ENCODE data around the gene SCRN2.

SCRN2 gene

DNA sequence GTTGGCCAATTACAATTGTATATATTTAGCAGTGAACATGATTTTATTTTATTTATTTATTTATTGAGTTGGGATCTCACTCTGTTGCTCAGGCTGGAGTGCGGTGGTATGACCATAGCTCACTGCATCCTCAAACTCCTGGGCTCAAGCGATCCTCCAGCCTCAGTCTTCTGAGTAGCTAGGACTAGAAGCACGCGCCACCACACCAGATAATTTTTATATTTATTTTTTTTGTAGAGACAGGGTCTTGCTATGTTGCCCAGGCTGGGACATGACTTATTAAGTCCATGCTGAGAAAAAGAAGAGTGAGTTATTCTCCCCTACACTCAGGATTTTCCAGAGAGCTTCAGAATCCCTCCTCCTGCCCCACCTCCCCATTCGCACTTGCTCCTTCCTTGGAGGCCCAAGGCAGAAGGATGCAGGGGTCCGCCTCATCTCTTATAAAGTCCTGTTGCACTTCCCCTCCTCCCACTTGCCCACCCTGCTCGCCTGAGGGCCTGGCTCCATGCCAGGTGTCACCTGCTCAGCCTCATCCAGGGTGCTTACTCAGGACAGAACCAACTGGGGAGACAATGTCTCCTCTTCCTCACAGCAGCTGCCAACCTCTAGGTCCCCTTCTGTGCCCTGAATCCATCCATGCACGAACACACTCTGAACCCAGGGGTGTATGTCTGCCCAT lies 38.8 kb upstream of the SCRN2 start:
- Histone ChIP-seq H3K9me3 (ENCODE audit: control insufficient read depth in 2 of 2, low read length in 2 of 2) (no peaks in the 10 kb centered on the region), H3K4me1 (ENCODE audit: control insufficient read depth in 2 of 2, insufficient read depth in 2 of 2, low read length in 2 of 2) (peaks cover 31 to 37% of the 10 kb centered on the region in 2 donors), H3K36me3 (ENCODE audit: control insufficient read depth in 2 of 2, insufficient read depth in 2 of 2, low read length in 2 of 2) (no peaks in the 10 kb centered on the region), H3K9ac (ENCODE audit: low read depth in 1 of 2, low read length in 2 of 2) (no peak overlapping the region), H3K27ac (ENCODE audit: low read depth in 2 of 2, low read length in 2 of 2) (no peak overlapping the region), H3K27me3 (ENCODE audit: control insufficient read depth in 2 of 2, insufficient read depth in 2 of 2, low read length in 2 of 2) (no peaks in the 10 kb centered on the region), H3K4me3 (ENCODE audit: low read length in 2 of 2) (no peak overlapping the region)

DNA sequence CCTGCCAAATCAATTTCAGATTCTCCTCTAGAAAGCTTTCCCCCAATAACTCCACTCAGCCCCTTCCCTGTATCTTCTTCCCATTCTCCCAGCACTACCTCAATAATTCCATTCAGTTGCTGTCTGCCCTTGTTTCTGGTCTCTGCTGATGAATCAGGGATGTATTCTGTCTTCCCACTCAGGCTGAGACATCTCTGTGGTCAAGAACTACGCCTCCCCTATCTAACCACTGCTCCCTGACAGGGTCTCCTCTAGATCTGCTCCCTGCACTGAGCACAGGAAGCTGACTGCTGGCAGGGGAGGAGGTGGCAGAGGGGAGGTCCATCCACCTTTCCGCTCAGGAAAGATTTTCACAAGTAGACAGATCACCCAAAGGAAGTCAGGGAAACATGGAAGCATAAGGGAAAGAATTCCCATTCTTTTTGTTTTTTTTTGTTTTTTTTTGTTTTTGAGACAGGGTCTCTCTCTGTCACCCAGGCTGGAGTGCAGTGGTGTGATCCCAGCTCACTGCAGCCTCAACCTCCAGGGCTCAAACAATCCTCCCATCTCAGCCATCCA lies 38.0 kb upstream of the SCRN2 start:
- no peak overlapping the region for H3K9ac ChIP-seq (ENCODE audit: low read depth in 1 of 2, low read length in 2 of 2)
- no peak overlapping the region for H3K27ac ChIP-seq (ENCODE audit: low read depth in 2 of 2, low read length in 2 of 2)
- no peaks in the 10 kb centered on the region for H3K9me3 ChIP-seq (ENCODE audit: control insufficient read depth in 2 of 2, low read length in 2 of 2)
- H3K4me3 ChIP-seq (ENCODE audit: low read length in 2 of 2) = no peak overlapping the region
- H3K36me3 ChIP-seq (ENCODE audit: control insufficient read depth in 2 of 2, insufficient read depth in 2 of 2, low read length in 2 of 2) = no peaks in the 10 kb centered on the region
- H3K27me3 ChIP-seq (ENCODE audit: control insufficient read depth in 2 of 2, insufficient read depth in 2 of 2, low read length in 2 of 2) = no peaks in the 10 kb centered on the region
- peaks cover 24 to 30% of the 10 kb centered on the region in 2 donors for H3K4me1 ChIP-seq (ENCODE audit: control insufficient read depth in 2 of 2, insufficient read depth in 2 of 2, low read length in 2 of 2)

DNA sequence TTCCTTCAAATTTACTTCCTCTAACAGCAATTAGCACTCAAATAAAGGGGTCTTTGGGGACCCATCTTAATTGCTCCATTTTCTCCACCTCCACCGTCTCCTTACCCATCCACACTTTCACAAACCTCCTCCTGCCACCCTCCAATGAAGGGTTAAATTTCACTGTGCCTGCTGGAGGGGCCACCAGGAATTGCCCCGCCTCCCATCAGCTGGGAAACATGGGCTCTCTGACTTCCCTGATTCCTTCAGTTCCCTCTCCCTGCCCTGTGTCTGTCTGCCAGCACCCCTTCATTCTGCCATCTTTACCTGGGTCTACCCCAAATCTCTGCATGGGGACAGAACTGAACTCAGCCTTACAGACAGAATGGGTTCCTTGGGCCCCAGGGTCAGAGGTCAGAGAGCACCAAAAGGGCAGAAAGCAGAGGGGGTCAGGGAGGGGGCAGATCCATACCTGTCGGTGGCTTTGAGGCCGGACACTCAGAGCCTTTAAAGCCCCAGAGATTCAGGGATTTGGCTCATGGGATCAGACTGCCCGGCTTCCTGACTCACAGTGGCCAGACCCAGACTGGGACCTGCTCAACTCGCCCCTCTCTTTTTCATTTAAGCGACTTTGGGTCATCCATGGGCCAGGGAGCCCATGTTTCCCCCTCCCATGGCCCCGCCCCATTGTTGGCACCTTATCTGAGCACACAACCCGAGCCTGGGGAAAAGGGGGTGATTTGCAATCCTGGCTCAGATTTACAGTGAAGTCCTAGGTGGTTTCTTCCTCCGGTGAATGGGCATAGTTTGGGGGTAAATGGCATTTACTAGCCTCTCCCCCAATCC lies 37.3 kb upstream of the SCRN2 start:
- H3K9me3 ChIP-seq (ENCODE audit: control insufficient read depth in 2 of 2, low read length in 2 of 2) = no peaks in the 10 kb centered on the region
- peaks cover 18 to 23% of the 10 kb centered on the region in 2 donors for H3K4me1 ChIP-seq (ENCODE audit: control insufficient read depth in 2 of 2, insufficient read depth in 2 of 2, low read length in 2 of 2)
- no peaks in the 10 kb centered on the region for H3K36me3 ChIP-seq (ENCODE audit: control insufficient read depth in 2 of 2, insufficient read depth in 2 of 2, low read length in 2 of 2)
- no peak overlapping the region for H3K27ac ChIP-seq (ENCODE audit: low read depth in 2 of 2, low read length in 2 of 2)
- H3K9ac ChIP-seq (ENCODE audit: low read depth in 1 of 2, low read length in 2 of 2) = no peak overlapping the region
- H3K27me3 ChIP-seq (ENCODE audit: control insufficient read depth in 2 of 2, insufficient read depth in 2 of 2, low read length in 2 of 2) = no peaks in the 10 kb centered on the region
- no peak overlapping the region for H3K4me3 ChIP-seq (ENCODE audit: low read length in 2 of 2)

DNA sequence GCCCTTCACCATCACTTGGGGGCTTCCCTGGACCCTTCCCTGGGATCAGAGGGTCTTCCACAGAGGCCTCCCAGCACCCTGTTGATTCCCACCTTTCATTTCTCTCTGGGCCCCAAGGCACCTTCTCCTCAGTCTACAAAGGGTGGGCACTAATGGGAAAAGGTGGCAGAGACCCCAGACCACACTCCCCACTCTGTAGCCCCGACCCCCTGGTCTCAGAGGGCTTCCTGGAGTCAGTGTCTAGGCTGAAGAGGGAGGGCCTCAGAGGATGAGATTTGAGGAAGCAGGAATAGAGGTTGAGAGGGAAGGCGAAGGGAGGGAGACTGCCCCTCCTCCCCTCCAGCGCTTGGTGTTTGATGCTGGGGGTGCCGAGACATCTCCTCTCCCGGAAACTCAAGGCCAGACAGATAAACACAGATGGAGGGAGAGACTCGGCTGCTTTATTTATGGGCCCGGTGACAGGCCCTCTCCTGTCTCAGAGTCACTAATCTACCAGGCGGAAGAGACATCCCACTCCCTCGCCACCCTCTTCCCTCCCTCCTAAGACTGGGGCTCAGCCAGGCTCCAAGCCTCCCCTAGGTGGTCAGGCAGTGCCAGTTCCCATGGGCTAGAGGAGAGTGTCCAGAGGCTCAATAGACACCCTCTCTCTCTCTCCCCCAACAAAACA lies 36.4 kb upstream of the SCRN2 start:
- H3K9ac ChIP-seq (ENCODE audit: low read depth in 1 of 2, low read length in 2 of 2) = no peak overlapping the region
- H3K27ac ChIP-seq (ENCODE audit: low read depth in 2 of 2, low read length in 2 of 2) = no peak overlapping the region
- H3K36me3 ChIP-seq (ENCODE audit: control insufficient read depth in 2 of 2, insufficient read depth in 2 of 2, low read length in 2 of 2) = no peaks in the 10 kb centered on the region
- no peaks in the 10 kb centered on the region for H3K9me3 ChIP-seq (ENCODE audit: control insufficient read depth in 2 of 2, low read length in 2 of 2)
- no peak overlapping the region for H3K4me3 ChIP-seq (ENCODE audit: low read length in 2 of 2)
- H3K27me3 ChIP-seq (ENCODE audit: control insufficient read depth in 2 of 2, insufficient read depth in 2 of 2, low read length in 2 of 2) = peaks cover 0 to 4% of the 10 kb centered on the region in 2 donors
- peaks cover 11 to 14% of the 10 kb centered on the region in 2 donors for H3K4me1 ChIP-seq (ENCODE audit: control insufficient read depth in 2 of 2, insufficient read depth in 2 of 2, low read length in 2 of 2)

DNA sequence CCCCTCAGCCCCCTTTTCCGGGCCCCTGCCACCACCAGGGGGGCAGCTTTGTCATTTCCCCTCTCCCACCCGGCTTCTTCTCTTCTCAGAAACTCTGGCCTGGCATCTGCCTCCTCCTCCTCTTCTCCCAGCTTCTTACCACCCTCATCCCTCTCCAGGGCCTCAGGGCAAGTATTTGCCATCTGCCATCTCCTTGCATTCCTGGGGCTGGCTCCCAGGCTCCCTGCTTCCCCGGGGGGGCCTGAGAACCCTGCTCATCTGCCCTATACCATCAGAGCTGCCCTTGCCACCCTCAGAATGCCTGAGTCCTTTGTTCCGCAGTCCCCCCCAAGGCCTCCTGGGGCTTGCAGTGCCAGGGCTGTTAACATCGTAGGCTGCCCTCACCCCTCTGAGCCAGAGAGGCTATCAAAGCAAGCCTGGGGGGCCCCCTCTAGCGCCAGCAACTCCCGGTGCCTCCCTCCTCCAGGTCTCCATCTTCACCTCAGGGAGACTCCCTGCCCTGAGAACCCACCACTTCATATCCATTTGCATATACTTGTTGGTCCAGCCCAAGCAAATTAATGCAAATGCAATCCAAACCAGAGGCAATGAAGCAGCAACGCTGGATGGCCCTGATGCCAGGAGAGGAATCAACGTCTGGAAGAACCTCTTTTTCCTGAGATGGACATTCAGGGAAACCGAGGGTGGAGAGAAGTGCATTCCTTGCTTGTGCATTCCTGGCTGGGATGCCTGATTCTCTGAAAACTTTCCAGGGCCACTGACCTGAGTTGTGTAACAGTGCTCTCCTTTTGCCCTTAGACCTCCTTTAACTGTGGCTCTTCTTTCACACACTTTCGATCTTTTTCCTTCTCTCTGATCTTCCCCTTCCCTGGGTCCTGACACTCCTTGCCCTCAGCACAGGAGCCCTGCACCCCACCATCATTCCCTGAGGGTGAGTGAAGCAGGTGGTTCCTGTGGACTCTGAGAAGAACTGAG lies 34.2 kb upstream of the SCRN2 start:
- no peak overlapping the region for H3K27ac ChIP-seq (ENCODE audit: low read depth in 2 of 2, low read length in 2 of 2)
- H3K27me3 ChIP-seq (ENCODE audit: control insufficient read depth in 2 of 2, insufficient read depth in 2 of 2, low read length in 2 of 2) = peaks cover 0 to 4% of the 10 kb centered on the region in 2 donors
- no peaks in the 10 kb centered on the region for H3K9me3 ChIP-seq (ENCODE audit: control insufficient read depth in 2 of 2, low read length in 2 of 2)
- no peaks in the 10 kb centered on the region for H3K36me3 ChIP-seq (ENCODE audit: control insufficient read depth in 2 of 2, insufficient read depth in 2 of 2, low read length in 2 of 2)
- H3K9ac ChIP-seq (ENCODE audit: low read depth in 1 of 2, low read length in 2 of 2) = no peak overlapping the region
- H3K4me1 ChIP-seq (ENCODE audit: control insufficient read depth in 2 of 2, insufficient read depth in 2 of 2, low read length in 2 of 2) = no peaks in the 10 kb centered on the region
- no peak overlapping the region for H3K4me3 ChIP-seq (ENCODE audit: low read length in 2 of 2)

DNA sequence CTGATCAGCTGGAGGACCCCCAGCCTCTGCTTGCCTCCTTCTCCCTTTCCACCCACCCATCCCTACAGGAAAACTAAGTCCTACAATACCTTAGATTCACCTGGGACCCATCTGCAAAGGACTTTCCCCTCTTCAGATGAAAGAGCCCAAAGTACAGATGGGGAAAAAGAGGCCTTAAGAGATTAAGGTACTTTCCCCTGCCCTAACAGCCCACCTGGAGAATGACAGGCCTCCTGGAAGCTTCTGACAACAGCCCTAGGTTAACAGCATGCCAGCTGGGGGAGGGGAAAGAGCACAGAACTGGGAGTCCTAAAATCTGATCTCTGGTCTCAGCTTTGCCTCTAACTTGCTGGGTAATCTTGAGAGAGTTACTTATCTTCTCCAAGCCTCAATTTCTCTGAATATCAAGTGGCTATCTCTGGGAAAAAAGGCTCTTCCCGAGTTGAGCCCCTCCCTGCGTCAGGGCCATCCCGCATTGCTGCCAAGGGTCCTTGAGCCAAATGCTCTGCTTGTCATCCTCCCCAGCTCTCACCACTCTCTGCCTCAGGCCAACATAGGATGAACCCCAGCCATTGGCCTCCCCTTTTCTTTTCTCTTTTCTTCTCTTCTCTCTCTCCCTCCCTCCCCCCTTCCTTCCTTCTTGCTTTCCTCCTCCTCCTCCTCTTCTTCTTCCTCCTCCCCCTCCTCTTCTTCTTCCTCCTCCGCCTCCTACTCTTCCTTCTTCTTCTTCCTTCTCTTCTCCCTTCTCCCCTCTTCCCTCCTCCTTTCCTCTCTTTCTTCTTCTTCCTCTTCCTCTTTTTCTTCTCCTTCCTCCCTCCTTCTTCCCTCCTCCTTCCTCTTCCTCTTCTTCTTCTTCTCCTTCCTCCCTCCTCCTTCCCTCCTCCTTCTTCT lies 32.4 kb upstream of the SCRN2 start:
- Histone ChIP-seq H3K9ac (ENCODE audit: low read depth in 1 of 2, low read length in 2 of 2) (no peak overlapping the region), H3K27ac (ENCODE audit: low read depth in 2 of 2, low read length in 2 of 2) (no peak overlapping the region), H3K4me3 (ENCODE audit: low read length in 2 of 2) (no peak overlapping the region), H3K27me3 (ENCODE audit: control insufficient read depth in 2 of 2, insufficient read depth in 2 of 2, low read length in 2 of 2) (peaks cover 0 to 8% of the 10 kb centered on the region in 2 donors), H3K36me3 (ENCODE audit: control insufficient read depth in 2 of 2, insufficient read depth in 2 of 2, low read length in 2 of 2) (no peaks in the 10 kb centered on the region), H3K9me3 (ENCODE audit: control insufficient read depth in 2 of 2, low read length in 2 of 2) (no peaks in the 10 kb centered on the region), H3K4me1 (ENCODE audit: control insufficient read depth in 2 of 2, insufficient read depth in 2 of 2, low read length in 2 of 2) (no peaks in the 10 kb centered on the region)

DNA sequence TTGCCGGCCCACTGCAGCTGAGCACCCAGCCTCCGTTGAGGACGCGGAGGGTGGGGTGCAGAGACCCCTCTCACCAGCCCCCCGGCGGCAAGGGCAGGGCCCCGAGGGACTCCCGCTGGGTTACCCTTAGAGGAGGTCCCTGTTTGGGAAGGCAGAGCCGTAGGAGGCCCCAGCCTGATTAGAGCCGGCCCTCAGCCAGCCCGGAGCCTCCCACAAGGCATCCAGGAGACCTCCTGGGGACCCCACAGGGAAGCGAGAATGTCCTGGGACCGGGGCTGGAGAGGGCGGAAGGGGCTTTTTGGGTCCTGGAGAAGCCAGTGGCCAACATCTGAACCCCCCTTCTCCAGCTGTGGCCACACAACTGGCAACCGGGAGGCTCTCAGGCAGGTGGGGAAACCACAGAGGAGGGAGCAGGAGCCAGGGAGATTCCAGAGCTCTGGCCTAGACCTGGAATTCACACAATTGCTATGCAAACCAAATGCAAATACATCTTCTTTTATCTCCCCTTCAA lies 31.6 kb upstream of the SCRN2 start:
- H3K27me3 ChIP-seq (ENCODE audit: control insufficient read depth in 2 of 2, insufficient read depth in 2 of 2, low read length in 2 of 2) = peaks cover 0 to 8% of the 10 kb centered on the region in 2 donors
- no peaks in the 10 kb centered on the region for H3K4me1 ChIP-seq (ENCODE audit: control insufficient read depth in 2 of 2, insufficient read depth in 2 of 2, low read length in 2 of 2)
- H3K36me3 ChIP-seq (ENCODE audit: control insufficient read depth in 2 of 2, insufficient read depth in 2 of 2, low read length in 2 of 2) = no peaks in the 10 kb centered on the region
- no peak overlapping the region for H3K27ac ChIP-seq (ENCODE audit: low read depth in 2 of 2, low read length in 2 of 2)
- H3K9me3 ChIP-seq (ENCODE audit: control insufficient read depth in 2 of 2, low read length in 2 of 2) = no peaks in the 10 kb centered on the region
- no peak overlapping the region for H3K9ac ChIP-seq (ENCODE audit: low read depth in 1 of 2, low read length in 2 of 2)
- no peak overlapping the region for H3K4me3 ChIP-seq (ENCODE audit: low read length in 2 of 2)

DNA sequence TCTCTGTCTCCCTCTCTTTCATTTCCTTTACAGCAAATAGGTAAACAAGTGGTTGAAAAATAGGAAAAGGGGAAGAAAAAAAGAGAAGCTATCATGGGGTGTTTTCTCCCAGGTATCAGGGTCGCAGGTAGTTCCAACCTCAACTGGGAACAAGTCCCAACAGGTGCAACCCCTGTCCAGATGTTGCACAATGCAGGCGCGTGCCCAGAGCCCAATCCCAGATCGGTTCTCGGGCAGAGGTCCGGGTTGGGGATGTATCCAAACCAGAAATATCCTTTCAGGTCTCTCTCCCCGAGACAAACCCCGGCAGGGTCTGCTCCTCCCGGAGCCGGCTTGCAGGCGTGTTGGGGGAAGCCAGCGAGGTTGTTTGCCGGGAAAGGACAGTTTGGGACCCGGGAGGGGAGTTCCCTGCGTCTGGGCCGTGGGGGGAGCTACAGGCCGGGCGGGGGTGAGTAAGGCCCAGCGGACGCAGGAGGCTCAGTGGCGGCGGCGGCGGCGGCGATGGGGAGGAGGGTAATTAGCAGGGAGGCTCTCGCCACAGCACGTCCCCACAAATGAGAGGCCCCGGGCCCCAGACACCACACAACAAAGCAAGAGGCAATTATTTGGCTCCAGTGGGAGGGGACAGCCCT lies 31.1 kb upstream of the SCRN2 start:
- Histone ChIP-seq H3K4me3 (ENCODE audit: low read length in 2 of 2) (no peak overlapping the region), H3K36me3 (ENCODE audit: control insufficient read depth in 2 of 2, insufficient read depth in 2 of 2, low read length in 2 of 2) (no peaks in the 10 kb centered on the region), H3K4me1 (ENCODE audit: control insufficient read depth in 2 of 2, insufficient read depth in 2 of 2, low read length in 2 of 2) (no peaks in the 10 kb centered on the region), H3K27me3 (ENCODE audit: control insufficient read depth in 2 of 2, insufficient read depth in 2 of 2, low read length in 2 of 2) (peaks cover 0 to 8% of the 10 kb centered on the region in 2 donors), H3K27ac (ENCODE audit: low read depth in 2 of 2, low read length in 2 of 2) (no peak overlapping the region), H3K9ac (ENCODE audit: low read depth in 1 of 2, low read length in 2 of 2) (no peak overlapping the region), H3K9me3 (ENCODE audit: control insufficient read depth in 2 of 2, low read length in 2 of 2) (no peaks in the 10 kb centered on the region)
